ENCODE data around the gene DAPL1.

DAPL1 gene

DNA sequence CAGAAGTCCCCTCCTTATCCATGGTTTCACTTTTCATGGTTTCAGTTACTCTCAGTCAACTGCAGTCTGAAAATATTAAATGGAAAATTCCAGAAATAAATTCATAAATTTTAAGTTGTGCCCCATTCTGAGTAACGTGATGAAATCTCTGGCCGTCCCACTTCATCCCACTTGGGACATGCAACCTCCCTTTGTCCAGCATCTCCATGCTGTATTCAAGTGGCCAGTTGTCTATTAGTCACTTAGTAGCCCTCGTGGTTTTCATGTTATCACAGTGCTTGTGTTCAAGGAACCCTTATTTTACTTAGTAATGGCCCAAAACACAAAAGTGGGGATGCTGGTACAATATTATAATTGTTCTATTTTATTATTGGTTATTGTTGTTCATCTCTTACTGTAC, 18.0 kb upstream of the DAPL1 start:
- DNase-seq, result no peak

DNA sequence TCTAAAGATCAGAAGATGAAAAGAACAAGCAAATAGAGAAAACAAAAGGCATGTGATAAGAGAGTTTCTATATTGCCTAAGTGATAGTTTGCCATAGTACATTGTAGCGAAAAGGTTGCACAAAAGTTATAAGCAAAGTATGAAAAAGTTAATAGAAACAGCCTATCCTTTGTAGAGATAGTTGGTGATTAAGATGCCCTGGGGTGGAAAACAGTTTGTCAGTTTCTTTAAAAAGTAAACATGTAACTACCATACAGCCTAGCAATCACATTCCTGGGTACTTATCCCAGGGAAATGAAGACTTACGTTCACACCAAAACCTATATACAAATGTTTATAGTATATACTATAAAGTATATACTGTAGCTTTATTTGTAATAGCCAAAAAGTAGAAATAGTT, 16.9 kb upstream of the DAPL1 start:
- DNase-seq, result no peak

DNA sequence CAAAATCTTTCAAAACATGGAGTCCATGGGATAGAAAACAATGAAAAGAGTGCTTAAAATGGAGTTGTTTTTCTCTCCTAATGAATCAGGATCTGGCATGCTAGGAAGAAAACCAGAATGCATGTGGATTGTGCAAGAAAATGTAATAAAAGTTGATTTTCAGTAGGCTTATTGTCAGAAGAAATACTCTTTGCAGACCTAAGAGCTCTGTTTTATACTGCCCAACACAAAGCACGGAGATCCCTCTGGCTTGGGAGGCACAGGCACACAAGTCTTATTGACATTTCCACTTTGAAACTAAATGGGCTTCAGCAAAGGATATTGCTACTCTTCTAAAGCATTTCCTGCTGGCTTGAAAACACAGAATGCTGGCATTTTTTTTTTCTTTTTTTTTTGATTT, 15.5 kb upstream of the DAPL1 start:
- no peak for DNase-seq

DNA sequence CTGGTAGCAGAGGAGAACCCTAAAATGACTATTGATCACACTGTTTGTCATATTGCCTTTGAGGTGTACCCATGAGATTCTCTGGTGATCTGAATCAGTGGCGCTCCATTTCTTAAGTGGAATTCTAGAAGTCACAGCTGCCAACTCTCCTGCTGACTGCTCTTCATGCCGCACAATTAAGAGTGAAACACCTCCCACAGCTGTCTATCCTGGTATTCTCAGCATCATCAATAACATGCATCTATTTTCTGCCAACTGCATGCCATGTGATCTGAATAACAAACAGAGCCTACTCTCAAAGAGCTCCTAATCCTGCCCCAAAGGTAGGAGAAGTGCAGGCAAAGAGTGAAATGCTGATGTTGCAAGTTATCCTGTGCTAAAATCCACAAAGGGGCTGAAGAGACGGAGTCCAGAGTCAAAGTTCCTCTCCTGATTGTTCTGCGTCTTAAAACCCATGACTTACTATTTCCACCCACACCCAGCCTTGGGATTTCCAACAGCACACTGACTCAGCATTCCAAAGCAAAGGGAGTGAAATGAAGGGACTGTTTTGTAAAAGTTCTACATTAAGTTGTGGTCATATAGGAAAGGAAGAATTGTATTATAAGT, 13.7 kb upstream of the DAPL1 start:
- DNase-seq, result peak in 1 of 51 donors; percentile 16

DNA sequence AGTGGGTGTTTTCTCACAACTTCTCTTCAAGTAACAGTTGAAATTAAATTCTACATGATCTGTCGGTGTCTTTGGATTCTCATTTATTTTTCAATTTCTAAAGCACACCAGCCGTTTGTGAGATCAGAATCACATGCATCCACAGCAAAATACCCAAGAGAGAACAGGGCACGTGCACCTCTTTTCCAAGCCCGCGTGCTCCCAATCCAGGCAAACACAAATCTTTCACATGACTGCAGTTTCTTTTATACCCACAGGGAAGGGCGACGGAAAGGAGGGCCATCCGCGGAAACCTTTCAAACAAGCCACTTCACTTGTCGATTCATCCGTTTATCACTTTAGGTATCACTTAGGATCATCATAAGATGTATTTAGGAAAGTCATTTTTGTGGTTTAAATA, 13.0 kb upstream of the DAPL1 start:
- DNase-seq, result no peak

DNA sequence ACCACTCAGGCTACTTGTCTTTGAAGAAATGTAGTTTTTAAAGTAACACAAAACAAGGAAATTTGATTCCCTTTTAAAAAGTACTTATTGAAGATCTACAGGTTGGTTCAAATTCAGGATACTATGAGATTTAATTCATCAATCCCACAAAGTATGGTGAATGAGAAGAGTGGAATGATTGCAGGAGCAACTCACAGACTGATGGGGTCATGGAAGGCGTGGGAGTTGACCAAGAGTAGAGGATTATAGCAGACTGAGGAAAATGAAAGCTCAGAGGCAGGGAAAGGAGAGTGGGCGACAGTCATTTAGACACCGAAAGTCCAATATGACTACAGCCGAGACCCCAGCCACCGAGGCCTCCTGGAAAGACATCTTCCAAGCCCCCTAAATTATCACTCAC, 12.5 kb upstream of the DAPL1 start:
- DNase-seq, result no peak

DNA sequence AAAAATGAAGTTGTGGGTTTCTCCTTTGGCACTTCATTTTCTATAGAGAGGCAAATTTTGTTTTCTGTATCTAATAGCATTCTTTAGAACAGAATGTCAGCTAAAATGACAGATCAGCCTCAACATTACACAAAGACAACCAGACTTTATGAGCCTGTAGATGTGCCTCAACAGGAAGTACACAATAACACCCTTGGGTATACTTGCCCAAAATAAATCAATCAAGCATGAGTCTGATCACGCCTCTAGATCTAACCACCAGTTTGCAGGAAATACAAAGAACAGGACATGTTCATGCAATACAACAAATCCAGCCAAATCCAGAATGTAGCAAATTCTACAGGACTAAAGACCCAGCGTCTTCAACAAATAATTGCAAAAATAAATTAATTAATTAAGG, 11.2 kb upstream of the DAPL1 start:
- DNase-seq, result no peak

DNA sequence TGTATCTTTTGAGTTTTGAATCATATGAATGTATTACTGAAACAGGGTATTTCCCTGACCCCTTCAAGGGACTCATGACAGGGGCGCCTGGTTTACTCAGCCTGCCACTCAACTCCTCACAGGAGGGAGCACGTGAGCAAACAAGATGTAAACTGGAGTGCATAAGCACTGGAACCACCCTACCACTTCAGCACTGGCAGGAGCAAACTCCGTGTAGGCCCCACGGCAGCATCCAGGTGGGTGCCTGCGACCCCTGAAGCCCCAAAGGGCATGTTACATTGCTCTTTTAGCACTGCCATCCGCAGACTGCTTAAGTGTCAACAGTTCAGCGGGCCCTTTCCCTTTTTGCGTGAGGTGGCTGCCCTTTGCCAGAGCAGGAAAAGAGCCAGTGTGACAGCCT, 8.2 kb upstream of the DAPL1 start:
- no peak for DNase-seq

DNA sequence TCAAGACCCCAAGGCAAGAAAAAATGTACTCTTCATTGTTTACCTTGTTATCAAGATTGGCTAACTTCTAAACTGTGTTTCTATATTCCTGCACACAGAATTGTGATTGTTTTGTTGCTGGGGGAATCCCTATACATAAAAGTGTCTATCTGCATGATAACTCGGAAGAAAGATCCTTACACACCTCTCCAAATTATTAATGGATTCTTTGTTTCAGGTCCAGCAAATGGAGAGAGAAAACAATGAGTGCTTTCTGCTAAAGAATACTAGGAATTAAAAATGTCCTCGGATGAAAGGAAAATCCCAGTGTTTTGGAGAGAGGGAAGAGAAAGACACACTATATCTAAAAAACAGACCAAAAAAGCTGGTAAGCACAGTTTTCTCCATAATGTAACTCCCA, 6.2 kb upstream of the DAPL1 start:
- no peak for DNase-seq

DNA sequence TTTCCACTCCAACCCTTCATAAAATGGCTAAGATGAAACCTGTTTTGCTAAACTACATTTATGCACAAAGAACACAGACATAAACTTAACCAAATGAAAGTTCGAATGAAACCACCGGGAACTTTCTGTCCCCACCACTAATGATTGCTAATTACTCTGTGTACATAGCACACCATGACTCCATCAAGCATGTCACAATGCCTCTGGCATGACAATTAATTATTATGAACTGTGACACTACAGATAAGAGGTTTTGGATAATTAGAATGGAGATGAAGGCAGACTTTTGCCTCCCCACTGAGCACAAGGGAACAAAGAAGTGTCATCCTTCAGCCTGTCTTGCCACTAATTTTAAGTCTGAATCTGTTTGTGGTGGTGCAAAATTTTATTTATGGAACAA, 1.5 kb downstream of the DAPL1 start:
- DNase-seq, result no peak

DNA sequence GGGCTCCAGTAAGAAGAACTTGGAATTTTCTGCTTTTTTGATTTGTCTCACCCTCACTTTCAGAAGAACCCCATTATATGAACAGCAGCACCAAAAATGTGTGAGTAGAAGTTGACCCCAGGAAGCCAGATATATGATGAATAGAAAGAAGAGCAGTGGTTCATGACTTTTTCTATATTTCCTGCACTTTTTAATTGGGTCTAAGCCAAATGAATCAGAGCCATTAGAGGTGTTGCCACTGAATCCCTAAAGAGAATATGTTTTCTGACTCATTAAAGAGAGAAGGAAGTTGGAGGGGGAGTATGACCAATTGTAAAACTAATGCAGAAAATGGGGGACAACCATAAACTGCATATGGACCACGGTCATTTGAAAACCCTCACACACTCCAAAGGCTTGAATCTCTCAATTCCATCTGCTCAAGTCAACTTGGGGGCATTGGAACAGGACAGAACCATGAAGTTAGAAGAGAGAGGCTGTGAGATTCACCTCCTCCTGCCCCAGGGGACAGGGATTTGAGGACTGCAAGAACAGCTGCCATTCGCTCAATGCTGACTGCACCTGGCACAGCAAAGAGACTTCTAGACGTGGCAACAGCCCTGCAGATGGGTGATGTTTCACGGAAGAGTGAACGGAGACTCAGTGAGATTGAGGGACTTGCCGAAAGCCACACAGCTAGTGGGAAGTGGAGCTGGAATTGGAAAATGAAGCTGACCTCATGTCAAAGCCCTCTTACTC, 3.0 kb downstream of the DAPL1 start:
- no peak for DNase-seq

DNA sequence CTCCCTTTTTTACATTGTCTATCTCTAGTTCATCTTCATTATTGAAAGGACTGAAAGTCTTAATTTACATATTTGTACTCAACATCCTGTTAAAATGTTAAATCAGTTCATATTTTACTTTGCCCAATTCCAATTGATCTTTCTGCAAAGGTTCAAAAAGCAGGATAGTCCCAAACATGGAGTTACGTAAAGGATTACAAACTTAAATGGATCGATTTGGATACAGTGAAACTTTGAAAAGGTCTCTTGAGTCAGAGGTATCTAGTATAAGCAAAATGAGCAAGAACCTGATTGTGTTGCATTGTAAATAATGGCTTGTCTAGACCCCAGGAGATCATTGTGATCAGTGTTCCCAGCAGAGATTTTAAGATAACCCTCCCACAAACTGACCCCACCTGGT, 4.1 kb downstream of the DAPL1 start:
- DNase-seq, result no peak

DNA sequence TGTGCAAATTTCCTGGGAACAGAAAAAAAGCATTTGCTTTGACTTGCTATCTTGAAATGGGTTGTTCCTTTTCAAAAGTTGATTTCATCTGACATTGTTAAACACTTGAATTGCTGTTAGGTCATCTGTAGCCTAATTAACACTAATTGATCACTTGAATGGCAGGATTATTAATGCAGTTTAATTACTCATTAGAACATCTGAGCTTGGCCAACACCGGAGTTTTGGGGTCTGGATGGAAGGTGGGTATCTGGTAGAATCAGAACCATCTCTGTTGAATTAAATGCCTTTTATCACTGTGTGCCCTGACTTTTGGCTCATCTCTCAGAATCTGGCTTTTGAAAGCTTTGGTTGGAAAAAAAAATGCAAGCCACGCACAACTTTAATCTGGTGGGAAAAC, 8.4 kb downstream of the DAPL1 start:
- DNase-seq, result no peak

DNA sequence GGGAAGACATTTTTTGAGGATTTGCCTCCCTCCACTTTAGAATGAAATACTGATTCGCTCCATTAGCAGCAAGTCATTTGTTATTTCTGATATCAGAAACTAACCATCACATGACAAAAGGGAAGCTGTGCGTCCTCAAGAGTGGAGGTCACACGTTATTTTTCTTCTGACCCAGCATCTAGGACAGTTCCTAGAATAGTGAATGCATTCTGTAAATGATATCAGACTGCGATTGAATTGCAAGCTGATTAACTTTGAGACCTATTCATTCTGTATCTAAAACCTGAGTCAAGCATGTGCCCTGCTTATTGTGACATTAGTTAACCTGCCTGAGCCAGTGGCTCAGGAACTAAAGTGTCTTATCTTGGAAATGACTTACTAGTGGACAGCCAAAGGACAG, 10.1 kb downstream of the DAPL1 start:
- no peak for DNase-seq

DNA sequence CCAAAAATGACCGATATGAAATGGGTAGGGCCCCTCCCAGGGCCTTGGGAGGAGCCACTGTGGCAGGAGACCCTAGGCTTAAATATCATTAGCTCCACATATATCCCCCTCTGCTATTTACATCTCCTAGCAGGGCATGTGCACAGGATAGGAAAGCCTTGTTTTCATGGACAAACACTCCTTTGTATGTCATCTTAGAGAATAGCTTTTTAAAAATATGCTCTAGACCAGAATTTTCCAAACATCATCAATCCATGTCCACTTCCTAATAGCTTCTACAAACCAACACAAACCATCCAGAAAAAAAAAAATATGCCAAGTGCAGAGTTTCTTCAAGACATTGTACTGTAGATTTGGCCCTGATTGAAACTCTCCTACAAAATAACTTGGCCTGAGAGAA, 10.8 kb downstream of the DAPL1 start:
- DNase-seq, result no peak

DNA sequence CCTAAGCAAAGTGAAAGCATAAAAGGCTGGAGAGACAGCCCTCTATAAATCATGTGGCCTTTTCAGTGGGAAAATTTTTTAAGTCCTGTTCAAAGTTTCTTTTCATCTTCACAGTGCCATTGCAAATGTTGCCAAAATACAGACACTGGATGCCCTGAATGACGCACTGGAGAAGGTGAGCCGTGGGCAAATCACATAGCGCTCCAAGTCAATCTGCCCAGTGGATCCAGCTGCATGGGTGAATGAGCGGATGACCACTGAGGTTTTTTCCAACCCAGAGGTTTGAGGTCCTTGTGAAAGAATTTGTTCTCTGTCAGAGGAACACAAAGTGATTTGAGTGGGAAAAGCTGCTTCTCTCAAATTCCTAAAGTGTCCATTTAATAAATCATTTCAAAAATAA, 11.8 kb downstream of the DAPL1 start:
- DNase-seq, result no peak

DNA sequence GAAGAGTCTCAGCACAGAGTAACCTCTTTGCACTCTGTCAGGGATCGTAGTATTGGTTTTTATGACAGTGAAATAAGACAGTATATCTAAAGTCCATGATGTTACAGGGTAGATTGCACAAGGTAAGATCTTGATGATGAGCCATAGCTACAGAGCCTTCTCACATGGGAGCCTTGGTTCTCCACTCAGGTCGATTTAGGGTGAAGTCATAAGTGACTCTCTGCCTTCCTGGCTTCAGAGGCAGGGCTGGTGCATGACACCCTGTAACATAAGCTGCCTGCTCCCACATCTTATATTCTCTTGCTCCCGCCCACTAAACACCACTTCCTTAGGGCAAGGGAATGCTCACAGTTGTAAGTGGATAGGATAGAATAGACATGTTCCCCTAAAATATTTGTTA, 13.3 kb downstream of the DAPL1 start:
- DNase-seq, result no peak

DNA sequence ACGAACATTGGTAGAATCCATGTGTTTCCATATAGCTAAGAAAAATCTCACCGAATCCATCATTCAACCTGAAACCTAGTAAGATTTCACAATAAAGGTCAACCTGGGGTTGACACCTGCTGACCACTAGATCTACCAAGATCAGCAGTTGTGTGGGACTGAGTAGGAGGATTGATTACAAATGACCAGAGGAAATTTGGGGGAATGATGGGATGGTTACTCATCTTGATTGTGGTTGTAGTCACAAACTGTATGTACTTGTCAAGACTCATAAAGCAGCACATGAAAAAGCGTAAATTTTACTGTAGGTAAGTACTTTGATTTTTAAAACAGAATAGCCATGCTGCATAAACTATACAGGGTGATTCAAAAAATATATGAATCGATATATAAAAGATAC, 14.7 kb downstream of the DAPL1 start:
- no peak for DNase-seq

DNA sequence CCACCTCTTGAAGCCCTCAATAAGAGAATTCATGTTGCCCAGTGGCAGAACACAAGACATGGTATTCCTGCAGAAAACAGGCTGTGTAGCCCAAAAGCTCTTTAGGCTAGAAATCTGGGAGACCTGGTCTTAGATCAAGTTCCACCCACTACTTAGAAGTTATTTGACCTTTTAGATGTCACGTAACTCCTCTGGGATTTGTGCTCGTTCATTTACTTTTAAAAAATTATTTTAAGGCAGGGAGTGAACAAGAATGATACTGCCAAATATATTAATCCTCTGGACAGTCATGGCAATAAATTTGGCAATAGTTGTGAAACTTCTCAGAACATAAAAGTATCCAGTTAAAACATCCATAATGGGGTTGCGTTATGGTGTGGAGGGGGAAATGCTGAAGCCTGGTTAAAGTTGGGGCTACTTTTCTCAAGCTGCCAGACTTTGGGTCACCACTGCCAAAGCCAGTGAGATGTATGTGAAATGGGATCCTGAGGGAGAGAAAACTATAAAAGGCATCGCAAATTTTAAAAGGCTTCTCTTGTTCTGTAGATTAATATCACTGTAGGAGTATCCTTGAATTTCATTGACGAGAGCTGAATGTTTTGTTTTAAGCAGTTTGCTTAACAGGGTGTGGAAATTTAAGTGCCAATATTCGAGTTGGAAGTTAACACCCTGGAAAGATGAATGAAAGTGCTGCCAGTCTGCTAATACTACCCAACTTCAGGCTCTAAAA, 15.8 kb downstream of the DAPL1 start:
- DNase-seq, result no peak

DNA sequence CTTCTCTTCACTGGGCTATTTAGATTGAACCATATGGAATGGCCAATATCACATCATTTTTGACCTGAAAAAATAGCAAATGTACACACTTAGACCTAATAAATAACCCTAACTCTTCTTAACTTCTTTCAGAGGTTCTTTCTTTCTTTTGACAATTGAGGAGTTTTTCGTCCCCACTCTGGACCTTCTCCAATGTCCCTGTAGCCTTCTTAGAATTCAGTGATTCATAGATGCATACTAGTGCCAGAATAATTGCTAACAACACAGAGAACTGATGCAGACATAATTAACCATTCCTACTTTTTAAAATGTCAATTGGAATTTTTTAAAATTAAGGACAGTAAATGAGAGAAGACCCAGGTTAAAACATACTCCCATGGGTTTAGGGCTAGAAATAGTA, 20.0 kb downstream of the DAPL1 start:
- no peak for DNase-seq

DNA sequence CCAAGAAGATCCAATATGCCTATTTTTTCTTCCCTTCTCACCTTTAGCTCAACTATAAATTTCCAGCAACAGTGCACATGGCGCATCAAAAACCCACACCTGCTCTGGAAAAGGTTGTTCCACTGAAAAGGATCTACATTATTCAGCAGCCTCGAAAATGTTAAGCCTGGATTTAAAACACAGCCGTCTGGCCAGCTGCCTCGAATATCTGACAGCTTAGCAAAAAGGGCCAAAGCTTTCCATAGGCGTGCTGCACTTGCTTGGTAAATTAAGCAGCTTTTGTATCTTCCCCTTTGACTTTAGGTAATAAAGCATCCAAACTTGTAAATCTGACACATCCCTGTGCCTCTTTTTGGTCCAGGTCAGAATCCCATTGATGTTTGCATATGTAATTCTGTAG, 20.5 kb downstream of the DAPL1 start:
- no peak for DNase-seq

DNA sequence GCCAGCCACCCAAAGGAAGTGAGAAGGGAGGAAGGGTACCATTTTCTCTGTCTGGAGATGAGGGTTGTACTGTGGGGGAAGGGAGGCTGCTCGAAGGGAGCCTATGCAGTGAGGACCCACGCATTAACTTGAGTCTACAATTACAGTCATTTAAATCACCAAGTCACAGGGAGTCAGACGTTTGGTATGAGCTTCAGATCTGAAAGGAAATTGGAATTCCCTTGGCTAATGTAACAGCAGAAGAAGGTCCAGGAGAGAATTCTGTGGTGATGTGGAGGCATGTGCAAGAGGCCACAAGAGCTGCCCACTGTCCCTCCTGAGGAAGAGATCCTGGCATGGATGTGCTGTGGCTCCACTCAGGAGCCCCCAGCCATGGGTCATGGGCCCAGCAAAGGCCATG, 22.5 kb downstream of the DAPL1 start:
- DNase-seq, result no peak

DNA sequence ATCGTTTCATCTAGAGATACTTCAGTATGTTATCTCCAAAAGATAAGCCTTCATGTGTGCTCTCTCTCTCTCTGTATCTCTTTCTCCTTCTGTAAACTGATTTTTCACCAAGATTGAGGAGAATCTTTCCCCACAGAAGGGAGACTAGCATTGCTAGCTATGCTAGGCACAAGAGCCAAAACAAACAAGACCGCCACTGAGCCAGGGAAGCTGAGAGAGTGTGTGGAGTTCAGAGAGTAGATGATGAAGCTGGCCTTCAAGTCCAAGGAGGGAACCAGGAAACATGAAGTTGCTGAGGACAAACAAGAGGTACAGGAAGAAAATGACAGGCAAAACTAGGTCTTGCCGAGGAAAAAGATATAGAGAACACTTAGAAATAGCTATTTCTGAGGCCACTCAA, 23.4 kb downstream of the DAPL1 start:
- DNase-seq, result no peak
